T-helper 2 cell treated with Interferon-gamma antibody and Interleukin-4, amounts not matched to agents 5 μg/mL and 100 μg/mL, for 36 hours (primary cell): Measurements from ENCODE around the gene PREP.

Experiments used
- DNase-seq: peaks from one replicate; pipeline ENCODE4 v3.0.0; 2021; ENCODE audit warnings: low spot score
- H3K27ac Mint-ChIP-seq: one replicate; pipeline ENCODE4 v1.8.0; 2021; ENCODE audit warnings: mild to moderate bottlenecking, mixed read lengths
- H3K27me3 Mint-ChIP-seq: one replicate; pipeline ENCODE4 v1.8.0; 2021; ENCODE audit warnings: low read depth, mixed read lengths
- H3K36me3 Mint-ChIP-seq: one replicate; pipeline ENCODE4 v1.8.0; 2021; ENCODE audit warnings: low read depth, mixed read lengths
- H3K4me1 Mint-ChIP-seq: one replicate; pipeline ENCODE4 v1.8.0; 2021; ENCODE audit warnings: low read depth, mixed read lengths
- H3K4me3 Mint-ChIP-seq: one replicate; pipeline ENCODE4 v1.8.0; 2022; ENCODE audit warnings: mild to moderate bottlenecking, moderate library complexity, mixed read lengths
- H3K9me3 Mint-ChIP-seq: one replicate; pipeline ENCODE4 v1.8.0; 2021; ENCODE audit warnings: mixed read lengths

PREP gene

DNA sequence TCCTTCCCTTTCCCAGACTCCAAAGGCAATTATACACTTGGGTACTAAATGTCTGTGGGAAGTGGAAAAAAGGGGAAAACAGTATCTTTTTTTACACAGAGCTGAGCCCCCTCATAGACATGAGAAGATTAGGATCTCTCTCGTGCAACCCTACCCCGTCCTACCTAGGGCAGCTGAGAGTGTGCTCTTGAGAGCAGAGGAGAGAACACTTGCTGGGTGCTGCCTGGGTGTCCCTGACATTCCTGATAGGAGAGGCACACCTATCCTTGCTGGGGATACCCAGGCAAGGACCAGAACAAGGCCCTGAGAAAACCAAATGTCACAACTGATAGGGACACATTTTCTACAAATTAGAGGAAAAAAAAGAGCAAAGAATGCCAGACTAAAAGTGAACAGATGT is 81.2 kb downstream of the PREP start:
- no peak for DNase-seq
- no peak overlapping the region for H3K4me3 Mint-ChIP-seq
- no peaks in the 10 kb centered on the region for H3K9me3 Mint-ChIP-seq
- no peaks in the 10 kb centered on the region for H3K4me1 Mint-ChIP-seq
- H3K36me3 Mint-ChIP-seq: peaks cover 27% of the 10 kb centered on the region
- no peak overlapping the region for H3K27ac Mint-ChIP-seq
- H3K27me3 Mint-ChIP-seq: no peaks in the 10 kb centered on the region

DNA sequence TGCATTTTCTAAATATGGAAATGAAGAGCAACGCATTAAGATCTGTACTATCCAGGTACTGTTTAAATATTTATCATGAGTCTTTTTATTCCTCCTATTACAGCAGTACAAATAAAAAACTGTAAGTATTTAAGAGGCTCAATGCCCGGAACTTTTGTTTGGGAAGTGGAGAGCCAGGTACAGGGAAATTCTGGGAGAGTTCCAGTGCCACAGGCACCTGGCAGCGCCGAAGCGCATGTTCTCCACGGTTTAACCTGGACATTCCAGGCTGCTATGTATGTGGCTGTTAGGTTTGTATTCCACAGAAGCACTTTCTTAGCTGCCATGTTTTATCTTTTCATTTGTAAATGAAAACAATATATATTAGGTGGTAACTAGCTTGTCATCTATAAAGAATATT is 81.7 kb downstream of the PREP start:
- Mint-ChIP-seq H3K36me3 (peaks cover 27% of the 10 kb centered on the region), H3K4me3 (no peak overlapping the region), H3K27ac (no peak overlapping the region), H3K4me1 (no peaks in the 10 kb centered on the region), H3K27me3 (no peaks in the 10 kb centered on the region), H3K9me3 (no peaks in the 10 kb centered on the region)
- no peak for DNase-seq

DNA sequence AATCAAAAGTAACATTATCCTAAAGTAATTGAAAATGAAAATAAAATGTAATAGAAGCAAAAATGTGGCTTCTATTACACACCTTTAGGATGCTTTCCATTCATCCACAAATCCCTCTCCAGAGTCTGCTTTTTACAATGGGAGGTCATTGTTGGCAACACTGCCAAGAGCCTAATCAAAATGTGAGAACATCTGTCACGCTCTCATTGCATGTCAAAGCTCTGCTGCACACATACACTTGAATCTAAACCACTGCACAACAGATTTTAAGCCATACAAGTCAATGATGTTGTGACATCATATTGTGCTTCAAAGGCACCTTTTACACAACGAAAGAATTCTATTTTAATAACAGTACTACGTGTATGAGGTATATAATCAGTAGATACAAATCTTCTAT is 82.1 kb downstream of the PREP start:
- Mint-ChIP-seq H3K4me3 (no peak overlapping the region), H3K9me3 (no peaks in the 10 kb centered on the region), H3K27me3 (no peaks in the 10 kb centered on the region), H3K27ac (no peak overlapping the region), H3K36me3 (peaks cover 31% of the 10 kb centered on the region), H3K4me1 (no peaks in the 10 kb centered on the region)
- DNase-seq: no peak

DNA sequence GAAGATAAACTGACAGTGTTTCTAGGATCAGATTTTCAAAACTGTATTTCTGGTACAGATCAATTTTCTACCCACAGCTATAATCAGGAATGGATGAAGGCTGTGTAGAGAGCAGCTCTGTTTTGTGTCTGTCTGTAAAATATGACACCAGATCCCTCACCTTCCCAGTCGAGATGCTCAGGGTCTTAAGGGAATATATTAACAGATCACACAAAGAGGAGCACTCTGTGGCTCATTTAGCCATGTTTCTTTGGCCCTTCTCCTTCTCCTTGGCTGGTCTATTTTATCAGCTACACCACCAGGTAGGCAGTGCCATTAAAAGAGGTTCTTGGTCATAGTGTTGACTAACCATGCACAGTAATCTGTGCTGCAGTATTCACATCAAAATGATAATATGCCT is 82.6 kb downstream of the PREP start:
- Mint-ChIP-seq H3K27ac (no peak overlapping the region), H3K27me3 (no peaks in the 10 kb centered on the region), H3K4me3 (no peak overlapping the region), H3K4me1 (no peaks in the 10 kb centered on the region), H3K36me3 (peaks cover 28% of the 10 kb centered on the region), H3K9me3 (no peaks in the 10 kb centered on the region)
- no peak for DNase-seq

DNA sequence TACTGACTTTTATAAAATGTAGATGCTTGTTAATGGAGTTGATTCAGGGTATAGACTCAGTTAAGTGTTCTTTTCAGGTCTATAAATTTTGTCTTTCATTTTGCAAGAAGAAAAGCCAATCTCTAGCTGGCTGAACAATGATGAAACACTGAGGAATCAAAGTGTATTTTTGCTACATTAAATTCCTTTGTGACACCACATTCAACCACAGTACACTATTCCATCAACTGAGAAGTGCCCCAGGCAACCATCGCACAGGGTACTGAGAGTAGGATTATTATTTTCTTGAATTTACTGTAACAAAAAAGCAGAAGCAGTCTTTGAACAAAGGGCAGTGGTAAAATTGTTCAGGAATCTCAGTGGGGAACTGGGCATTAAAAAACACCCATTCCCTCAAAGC is 83.6 kb downstream of the PREP start:
- no peak for DNase-seq
- Mint-ChIP-seq H3K36me3 (peaks cover 31% of the 10 kb centered on the region), H3K9me3 (no peaks in the 10 kb centered on the region), H3K4me3 (no peak overlapping the region), H3K27me3 (no peaks in the 10 kb centered on the region), H3K4me1 (no peaks in the 10 kb centered on the region), H3K27ac (no peak overlapping the region)

DNA sequence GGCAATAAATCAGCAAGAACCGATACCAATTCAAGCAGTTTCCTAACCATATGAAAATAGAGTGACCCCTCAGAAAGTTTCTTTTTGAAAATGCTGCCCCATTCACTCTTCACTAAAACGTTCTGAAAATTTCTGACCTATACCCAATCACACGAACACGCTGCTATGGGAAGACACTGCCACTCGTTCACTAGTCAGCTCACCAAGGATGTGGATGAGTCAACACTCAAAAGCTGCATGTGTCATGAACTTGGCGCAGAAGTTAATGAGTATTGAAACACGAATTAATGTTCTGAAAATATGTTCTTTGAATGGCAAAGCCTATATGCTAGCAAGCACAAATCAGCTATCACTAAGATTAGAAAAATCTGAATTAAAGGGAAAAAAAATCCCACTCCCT is 84.2 kb downstream of the PREP start:
- H3K27me3 Mint-ChIP-seq: no peaks in the 10 kb centered on the region
- peaks cover 31% of the 10 kb centered on the region for H3K36me3 Mint-ChIP-seq
- H3K9me3 Mint-ChIP-seq: no peaks in the 10 kb centered on the region
- no peak for DNase-seq
- H3K4me1 Mint-ChIP-seq: no peaks in the 10 kb centered on the region
- no peak overlapping the region for H3K4me3 Mint-ChIP-seq
- no peak overlapping the region for H3K27ac Mint-ChIP-seq

DNA sequence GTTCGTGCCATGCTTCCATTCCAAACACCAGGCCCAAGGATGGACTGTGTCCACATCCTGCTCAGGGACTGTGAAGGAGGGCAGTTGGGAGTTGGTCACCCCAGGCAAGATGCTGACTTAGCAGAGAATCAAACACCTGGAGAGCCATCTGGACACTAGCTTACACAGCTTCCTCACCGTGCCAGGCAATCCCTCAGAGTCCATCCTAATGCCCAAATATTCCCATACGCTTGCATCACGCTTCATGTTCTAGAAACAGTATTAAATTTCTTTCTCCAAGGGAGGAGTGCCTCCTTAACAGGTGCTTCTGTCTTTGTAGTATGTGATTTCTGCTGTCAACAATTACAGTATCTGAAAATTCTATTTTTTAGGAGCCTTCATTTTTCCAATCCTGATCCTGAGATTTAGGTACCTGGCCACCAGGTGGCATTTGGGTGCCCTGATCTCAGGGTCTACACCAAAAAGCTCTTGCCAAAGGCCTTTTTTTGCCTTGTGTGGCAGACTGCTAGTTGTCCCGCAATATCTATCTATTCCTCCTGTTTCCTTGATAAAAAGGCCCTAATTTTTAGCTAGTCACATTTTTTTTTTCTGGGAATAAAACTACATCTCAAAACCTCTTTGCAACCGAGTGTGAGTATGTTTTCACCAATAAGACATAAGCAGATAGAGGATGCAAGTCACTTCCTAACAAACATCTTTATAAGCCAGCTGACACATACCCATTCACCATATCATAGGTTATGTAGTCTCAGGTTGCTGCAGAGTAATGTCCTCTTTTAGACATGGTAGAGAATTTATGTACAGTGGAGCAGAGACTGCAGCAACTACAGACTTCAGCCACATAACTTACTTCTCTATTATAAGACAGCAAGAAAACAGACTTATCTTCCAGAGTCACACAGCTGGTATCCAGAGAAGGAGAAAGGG is 85.0 kb downstream of the PREP start:
- Mint-ChIP-seq H3K4me3 (no peak overlapping the region), H3K4me1 (no peaks in the 10 kb centered on the region), H3K27me3 (no peaks in the 10 kb centered on the region), H3K27ac (no peak overlapping the region), H3K36me3 (peaks cover 31% of the 10 kb centered on the region), H3K9me3 (no peaks in the 10 kb centered on the region)
- DNase-seq: no peak

DNA sequence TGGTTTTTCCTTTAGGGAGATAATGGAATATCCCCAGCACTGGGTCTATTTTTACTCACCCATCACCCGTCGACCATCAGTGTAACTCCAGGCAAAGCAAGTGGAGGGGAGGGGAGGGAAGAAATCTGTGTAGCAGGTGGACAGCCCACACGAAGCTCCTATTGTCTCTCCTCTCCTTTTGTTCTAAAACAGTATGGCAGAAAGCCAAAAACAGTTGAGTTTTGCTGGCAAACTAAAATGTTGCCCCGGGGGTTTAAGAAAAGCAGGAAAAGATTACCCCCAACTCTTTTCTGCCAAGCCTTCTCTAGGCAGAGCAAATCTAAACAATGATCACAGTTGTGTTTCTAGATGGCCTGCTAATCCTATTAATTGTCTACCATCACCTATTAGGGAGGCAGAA is 89.7 kb downstream of the PREP start:
- Mint-ChIP-seq H3K4me1 (no peaks in the 10 kb centered on the region), H3K27me3 (no peaks in the 10 kb centered on the region), H3K4me3 (no peak overlapping the region), H3K36me3 (peaks cover 26% of the 10 kb centered on the region), H3K9me3 (no peaks in the 10 kb centered on the region), H3K27ac (no peak overlapping the region)
- DNase-seq: no peak

DNA sequence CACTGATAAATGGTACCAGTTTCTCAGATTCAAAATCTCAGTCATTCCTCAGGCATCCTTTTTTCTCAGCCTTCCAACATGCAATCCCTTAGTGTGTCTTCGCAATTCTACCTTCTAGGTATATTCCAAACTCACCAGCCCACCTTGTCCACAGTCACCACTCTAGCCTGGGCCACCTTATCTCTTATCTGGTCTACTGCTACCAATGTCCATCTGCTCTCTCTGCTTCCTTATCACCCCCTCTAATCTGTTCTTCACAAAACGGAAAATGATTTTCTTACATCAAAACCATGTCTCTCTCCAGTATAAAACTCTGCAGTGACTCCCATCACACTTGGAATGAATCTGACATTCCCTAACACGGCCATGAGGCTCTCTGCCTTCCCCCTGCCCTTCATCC is 91.9 kb downstream of the PREP start:
- Mint-ChIP-seq H3K9me3 (no peaks in the 10 kb centered on the region), H3K27me3 (no peaks in the 10 kb centered on the region), H3K4me1 (no peaks in the 10 kb centered on the region), H3K36me3 (peaks cover 15% of the 10 kb centered on the region), H3K27ac (no peak overlapping the region), H3K4me3 (no peak overlapping the region)
- DNase-seq: no peak

DNA sequence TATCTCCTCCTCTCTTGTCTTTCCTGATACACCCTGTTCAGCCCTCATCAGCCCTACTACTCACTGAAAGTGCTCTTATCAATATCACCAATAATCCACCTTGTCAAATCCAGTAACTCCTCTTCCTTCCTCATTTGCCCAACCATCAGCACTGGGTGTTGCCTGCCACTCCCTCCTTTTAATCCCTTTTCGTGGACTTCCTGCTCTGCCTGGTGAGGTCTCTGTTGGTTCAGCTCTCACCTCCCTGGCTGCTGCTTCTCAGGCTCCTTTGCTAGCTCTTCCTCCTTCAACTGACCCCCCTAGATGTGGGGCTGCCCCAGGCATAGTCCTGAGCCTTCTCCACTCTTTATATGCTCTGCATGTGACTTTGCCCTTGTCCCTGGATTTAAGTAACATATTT is 92.5 kb downstream of the PREP start:
- Mint-ChIP-seq H3K36me3 (peaks cover 13% of the 10 kb centered on the region), H3K4me3 (no peak overlapping the region), H3K27me3 (no peaks in the 10 kb centered on the region), H3K27ac (no peak overlapping the region), H3K9me3 (no peaks in the 10 kb centered on the region), H3K4me1 (no peaks in the 10 kb centered on the region)
- no peak for DNase-seq

DNA sequence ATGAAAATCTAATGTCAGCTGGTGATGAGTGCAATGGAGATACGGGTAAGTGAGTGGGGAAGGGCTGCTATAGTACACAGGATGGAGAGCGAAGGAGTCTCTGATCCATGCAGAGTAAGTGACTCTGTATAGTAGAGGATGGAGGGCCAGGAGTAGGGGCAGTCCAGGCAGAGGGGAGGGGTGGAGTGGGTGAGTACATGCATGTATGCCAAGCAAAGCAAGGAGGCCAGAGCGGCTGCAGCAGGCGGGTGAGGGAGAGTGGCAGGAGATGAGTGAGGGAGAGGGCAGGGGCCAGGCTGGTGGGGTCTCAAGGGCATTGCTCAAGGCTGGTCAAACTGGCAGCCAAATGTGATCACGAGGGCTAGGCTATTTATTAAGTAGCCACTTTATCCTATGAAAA is 94.0 kb downstream of the PREP start:
- DNase-seq: no peak
- Mint-ChIP-seq H3K9me3 (no peaks in the 10 kb centered on the region), H3K27ac (no peak overlapping the region), H3K36me3 (peaks cover 10% of the 10 kb centered on the region), H3K4me3 (no peak overlapping the region), H3K27me3 (no peaks in the 10 kb centered on the region), H3K4me1 (no peaks in the 10 kb centered on the region)

DNA sequence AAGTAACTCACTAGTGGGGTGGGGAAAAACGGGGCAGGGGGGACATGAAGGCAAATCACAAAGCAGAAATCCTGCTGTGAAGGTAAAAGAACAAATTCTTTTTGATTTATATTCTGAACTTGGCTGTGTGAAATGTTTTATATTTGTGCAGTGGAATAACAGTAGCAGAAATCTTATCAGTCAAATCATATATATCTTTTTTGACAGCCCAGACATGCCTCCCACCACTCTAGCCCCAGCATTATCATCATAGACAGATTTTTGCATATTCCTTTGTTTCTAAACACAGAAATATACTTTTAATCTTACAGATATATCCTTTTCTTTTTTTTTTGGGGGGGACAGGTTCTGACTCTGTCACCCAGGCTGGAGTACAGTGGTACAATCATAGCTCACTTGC is 97.4 kb downstream of the PREP start:
- H3K4me3 Mint-ChIP-seq: no peak overlapping the region
- H3K27me3 Mint-ChIP-seq: no peaks in the 10 kb centered on the region
- no peak overlapping the region for H3K27ac Mint-ChIP-seq
- no peaks in the 10 kb centered on the region for H3K9me3 Mint-ChIP-seq
- DNase-seq: no peak
- no peaks in the 10 kb centered on the region for H3K4me1 Mint-ChIP-seq
- H3K36me3 Mint-ChIP-seq: peaks cover 13% of the 10 kb centered on the region

DNA sequence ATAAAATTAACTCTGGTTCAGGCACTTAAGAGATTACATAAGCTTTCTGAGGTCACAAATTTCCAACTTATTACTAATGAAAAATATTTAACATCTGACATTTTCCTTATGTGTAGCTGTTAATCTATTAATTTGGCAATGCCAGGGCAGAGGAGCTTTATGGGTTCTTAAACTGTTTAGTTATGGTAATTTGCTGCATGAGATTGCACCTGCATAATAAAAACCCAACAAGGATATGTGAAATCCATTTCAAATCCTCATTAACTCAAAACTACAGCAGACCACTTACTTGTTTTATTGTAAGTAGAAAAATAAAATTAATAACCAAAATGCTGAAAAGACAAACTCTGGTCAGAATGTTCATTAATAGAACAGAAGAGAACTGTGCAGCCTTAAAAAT is 98.1 kb downstream of the PREP start:
- Mint-ChIP-seq H3K9me3 (no peaks in the 10 kb centered on the region), H3K4me3 (no peak overlapping the region), H3K4me1 (no peaks in the 10 kb centered on the region), H3K27me3 (no peaks in the 10 kb centered on the region), H3K36me3 (peaks cover 13% of the 10 kb centered on the region), H3K27ac (no peak overlapping the region)
- DNase-seq: no peak

DNA sequence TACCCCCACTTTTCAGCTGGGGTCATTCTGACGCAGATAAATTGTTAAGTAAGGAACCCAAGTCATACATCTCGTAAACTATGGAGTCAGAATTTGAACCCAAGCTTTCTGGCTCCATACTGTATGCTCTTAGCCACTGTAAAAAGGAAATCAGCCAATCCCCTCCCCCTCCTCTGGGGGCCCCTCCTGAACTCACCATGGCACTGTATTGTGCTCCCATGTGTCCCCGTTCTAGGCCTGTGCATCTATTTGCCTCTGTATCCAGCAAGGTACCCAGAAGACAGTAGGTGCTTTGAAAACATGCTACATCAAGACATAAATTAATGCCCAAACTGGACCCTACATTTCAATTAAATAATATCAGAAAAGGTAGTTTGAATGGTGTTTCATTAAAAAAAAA is 98.5 kb downstream of the PREP start:
- Mint-ChIP-seq H3K9me3 (no peaks in the 10 kb centered on the region), H3K27me3 (no peaks in the 10 kb centered on the region), H3K36me3 (peaks cover 13% of the 10 kb centered on the region), H3K27ac (no peak overlapping the region), H3K4me3 (no peak overlapping the region), H3K4me1 (no peaks in the 10 kb centered on the region)
- DNase-seq: no peak

DNA sequence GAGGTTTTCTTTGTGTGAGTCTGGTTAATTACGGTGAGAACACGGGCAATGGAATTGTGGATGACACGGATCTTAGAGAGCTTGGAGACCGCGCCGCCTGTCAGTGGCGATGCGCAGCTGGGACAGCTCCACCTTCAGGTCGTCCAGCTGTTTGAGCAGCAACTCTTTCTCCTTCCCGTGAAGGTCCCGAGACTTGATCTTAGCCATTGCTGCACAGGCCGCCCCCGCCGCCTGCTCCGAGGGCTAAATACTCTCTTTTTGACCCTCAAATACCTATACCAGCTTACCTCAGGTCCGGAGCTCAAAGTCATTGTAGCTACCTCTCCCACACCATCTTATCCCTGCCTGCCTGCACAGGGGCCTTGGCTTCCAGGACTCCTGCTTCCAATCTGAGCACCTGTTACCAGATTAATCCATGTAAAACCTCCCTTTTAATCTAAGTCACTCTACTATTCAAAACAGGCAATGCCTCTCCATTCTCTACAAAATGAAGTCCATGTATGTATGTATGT is 100.2 kb downstream of the PREP start:
- H3K27ac Mint-ChIP-seq: no peak overlapping the region

More for the DNA sequence above, 100.2 kb downstream of the PREP start:
- Mint-ChIP-seq H3K36me3 (peaks cover 11% of the 10 kb centered on the region), H3K4me3 (no peak overlapping the region), H3K9me3 (no peaks in the 10 kb centered on the region), H3K4me1 (no peaks in the 10 kb centered on the region), H3K27me3 (no peaks in the 10 kb centered on the region)
- DNase-seq: no peak
